Stomach (tissue), 4 donors: ENCODE data around the gene SLIT1.

Experiments used
- CTCF ChIP-seq, 7 experiments: fragments of 450-650 bp in 4 of 7; fragments of 200-600 bp in 3 of 7; sonication (generic) in 3 of 7; IDR thresholded peaks; one replicate each; pipeline ENCODE4 v1.5.1; 2016 to 2019; ENCODE audit warnings: antibody characterized with exemption in 7 of 7, control low read depth in 2 of 7, mild to moderate bottlenecking in 1 of 7
- POLR2A ChIP-seq, 4 donors: fragments of 450-650 bp; IDR thresholded peaks; one replicate each; pipeline ENCODE4 v1.6.1; 2016; ENCODE audit warnings: antibody characterized with exemption in 4 of 4, control low read depth in 2 of 4, mild to moderate bottlenecking in 1 of 4, moderate library complexity in 1 of 4

DNA sequence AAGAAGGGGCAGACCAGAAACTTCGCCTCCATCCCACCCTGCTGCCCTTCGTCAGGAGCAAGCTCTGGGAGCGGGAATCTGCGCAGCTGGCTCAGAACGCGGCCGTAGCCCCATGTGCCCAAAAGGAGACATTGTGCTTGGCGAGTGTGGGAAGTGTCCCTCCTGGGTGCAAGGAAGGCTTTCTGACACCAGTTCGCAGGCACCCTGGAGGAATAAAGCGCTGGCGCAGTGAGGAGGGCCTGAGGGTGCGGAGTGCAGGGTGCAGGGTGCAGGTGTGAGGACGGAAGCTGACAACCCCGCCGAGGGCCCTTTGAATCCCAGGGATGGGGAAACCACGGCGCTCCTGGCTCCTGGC is 811 bp downstream of the SLIT1 start:
- TF ChIP-seq CTCF (IDR thresholded peaks at IDR 0.05) (no peak), POLR2A (IDR thresholded peaks at IDR 0.05) (no peak)
